GM18858 (cell line): ENCODE data around the gene TNS4.

ENCODE experiments used
- ATAC-seq: cut with Tn5 transposase; IDR thresholded peaks from one replicate; pipeline ENCODE4 v1.9.1; 2021; ENCODE audit not compliant: unreplicated experiment

Gene TNS4

DNA sequence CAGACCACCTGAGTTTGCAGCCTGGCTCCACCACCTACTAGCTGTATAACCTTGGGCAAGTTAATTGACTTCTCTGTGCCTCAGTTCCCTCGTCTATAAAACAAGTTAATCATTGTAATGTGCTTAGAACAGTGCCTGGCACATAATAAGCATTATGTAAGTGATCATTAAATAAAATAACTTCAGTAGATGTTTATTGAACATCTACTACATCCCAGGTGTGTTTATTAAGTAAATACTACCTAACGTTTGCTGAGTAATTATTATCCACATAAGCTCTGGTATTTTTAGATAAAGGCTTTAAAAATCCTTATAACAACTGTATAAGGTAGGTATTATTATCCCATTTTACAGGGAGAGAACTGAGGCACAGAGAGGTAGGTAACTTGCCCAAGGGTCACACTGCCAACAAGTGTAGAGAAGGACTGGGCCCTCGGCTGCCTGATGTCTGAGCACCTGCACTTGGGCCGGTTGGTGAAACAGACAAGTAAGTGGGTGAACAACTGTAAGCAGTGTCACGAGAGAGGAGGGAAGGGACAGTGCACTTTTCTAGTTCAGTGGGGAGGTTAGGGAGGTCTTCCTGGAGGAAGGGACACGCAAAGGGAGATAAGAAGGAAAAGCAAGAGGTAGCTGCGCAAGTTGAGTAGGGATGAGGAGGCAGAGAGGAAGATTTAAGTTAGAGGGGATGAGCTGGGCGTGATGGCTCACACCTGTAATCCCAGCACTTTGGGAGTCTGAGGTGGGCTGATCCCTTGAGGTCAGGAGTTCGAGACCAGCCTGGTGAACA, 4.6 kb downstream of the TNS4 start:
- no peak for ATAC-seq

DNA sequence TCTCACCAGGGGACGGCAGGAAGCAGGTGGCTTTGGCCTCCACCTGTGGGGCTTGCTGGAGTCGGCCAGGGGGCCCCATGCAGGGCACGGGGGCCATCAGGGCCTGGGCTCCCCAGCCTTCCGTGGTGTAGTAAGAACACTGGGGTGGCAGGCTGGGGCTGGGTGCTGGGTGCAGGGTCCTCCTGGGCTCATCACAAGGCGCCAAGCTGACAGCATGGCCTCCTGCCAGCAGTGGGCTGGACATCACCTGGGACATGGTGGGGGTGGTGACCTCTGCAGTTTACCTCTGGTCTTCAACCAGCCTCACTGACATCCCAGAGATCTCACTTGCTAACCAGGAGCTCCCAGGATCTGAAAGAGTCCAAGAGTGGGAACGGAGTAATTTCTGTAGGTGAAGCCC, 5.3 kb downstream of the TNS4 start:
- ATAC-seq, result no peak

DNA sequence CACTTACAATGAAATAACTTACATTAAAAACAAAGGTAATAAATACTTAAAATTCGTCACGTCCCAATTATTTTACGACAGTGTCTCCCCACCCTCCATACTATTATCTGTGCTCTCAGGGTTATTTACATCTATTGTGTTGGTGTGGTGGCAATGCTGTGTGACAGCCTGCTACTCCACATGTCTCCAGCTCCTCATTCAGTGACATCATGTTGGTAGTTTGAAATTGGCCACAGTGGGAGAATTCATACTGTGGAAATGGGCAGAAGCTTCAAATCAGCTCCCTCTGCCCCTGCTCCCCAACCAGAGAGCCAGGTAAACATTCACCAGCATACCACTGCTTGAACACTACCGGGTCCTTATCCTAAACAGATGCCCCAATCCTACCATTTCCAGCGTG, 6.3 kb downstream of the TNS4 start:
- ATAC-seq, result no peak

DNA sequence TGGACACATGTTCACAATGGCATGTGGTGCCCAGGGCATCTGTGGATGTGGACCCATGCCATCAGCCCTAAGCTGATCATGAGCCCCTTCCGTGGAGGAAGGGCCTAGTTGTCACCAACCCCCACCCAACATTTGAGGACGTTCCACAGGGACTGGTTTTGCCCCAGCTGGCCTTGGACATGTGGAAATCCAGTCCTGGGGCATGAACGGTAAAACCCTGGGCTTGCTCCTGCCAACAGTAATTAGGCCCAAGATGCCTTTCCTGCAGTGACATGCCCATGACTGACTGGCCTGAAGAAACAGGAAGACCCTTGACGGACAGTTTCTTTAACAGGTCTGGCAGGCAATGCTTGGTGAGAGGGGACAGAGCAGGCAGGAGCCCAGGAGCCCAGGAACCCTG, 7.7 kb downstream of the TNS4 start:
- no peak for ATAC-seq

DNA sequence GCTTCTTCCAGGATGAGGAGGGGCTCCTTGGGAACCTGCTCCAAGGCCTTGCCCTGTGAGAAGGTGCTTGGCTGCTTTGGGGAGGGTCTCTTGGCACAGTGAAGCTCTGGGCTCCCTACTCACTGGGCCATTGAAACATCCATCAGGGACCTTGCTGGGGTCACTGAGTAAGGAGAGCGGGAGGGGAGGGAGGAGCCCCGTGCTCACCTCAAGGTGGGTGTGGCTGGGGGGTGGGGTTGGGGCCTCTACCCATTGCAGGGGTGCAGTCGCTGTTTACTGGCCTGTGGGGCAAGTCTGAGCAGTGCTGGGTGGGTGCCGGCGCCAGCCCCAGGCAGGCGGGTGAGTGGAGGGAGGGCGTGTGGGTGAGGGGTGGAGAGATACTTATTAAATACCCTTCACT, 9.9 kb downstream of the TNS4 start:
- ATAC-seq, result no peak

DNA sequence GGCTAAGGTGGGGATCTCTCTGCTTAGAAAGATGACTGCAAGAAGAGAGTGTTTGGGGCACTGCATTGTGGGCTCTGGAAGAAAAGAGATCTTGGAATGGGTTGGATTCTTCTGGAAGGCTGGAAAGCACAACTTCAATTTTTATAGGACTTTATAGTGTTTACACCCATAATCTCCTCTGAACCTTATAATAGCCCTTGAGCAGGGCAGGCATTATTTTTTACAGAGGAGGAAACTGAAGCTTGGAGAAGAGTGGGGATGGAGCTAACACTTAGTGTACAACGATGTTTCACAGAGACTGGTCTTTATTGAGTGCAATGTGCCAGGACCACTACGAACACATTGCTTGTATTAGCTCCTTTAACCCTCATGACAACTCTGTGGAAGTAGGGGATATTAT, 10.4 kb downstream of the TNS4 start:
- ATAC-seq, result no peak

DNA sequence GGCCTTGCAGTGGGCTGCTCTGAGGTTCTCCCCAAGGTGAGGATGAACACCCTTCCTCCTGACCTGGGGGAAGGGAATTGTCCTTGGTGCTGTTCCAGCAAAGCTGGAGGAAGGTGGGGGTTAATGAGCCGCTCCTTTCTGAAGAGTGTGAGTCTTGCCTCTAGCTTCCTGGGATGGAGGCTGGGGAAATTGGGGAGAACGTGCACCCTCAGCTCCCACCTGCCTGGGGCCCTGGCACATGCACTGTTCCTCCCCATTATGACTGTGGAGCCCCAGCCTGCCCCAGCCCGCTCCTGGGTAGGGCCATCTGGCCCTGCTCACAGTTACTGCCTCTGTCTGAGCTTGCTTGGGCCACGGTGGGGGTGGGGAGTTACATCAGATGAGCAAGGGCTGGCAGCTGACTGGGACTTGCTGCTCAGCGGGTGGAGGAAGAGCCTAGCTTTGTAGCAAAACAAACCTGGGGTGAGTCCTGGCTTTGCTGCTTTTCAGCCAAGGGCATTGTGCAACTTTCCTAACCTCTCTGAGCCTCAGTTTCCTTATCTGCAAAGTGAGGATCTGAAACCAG, 11.1 kb downstream of the TNS4 start:
- ATAC-seq, result no peak

DNA sequence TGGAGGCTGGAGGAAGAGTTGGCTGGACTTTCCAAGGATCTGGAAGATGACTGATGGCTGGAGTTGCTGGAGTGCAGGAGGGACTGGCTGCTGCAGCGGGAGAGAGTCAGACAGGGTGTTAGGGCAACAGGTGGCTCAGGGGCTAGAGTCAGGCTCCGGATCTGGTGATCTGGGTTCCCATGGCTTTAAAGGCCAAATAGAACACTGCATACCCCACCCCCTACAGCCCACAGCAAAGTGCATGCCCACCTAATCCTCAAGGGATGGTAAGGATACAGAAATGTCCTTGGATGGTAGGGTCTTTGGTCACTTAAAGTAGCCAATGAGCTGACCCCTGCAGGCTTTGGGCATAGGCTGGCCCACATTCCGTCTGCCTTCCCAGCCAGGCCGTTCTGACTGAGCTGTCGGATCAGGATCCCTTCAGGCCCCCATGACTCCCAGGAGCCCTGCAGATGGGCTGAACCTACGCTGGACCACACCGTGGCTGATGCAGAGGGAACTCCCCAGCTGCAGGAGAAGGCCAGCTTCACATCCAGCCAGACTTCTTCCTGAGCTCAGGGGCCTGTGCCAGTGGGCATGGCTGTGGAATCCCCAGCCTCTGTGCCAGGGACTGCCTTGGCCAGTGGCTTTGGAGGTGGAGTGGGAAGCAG, 13.9 kb downstream of the TNS4 start:
- ATAC-seq, result no peak

DNA sequence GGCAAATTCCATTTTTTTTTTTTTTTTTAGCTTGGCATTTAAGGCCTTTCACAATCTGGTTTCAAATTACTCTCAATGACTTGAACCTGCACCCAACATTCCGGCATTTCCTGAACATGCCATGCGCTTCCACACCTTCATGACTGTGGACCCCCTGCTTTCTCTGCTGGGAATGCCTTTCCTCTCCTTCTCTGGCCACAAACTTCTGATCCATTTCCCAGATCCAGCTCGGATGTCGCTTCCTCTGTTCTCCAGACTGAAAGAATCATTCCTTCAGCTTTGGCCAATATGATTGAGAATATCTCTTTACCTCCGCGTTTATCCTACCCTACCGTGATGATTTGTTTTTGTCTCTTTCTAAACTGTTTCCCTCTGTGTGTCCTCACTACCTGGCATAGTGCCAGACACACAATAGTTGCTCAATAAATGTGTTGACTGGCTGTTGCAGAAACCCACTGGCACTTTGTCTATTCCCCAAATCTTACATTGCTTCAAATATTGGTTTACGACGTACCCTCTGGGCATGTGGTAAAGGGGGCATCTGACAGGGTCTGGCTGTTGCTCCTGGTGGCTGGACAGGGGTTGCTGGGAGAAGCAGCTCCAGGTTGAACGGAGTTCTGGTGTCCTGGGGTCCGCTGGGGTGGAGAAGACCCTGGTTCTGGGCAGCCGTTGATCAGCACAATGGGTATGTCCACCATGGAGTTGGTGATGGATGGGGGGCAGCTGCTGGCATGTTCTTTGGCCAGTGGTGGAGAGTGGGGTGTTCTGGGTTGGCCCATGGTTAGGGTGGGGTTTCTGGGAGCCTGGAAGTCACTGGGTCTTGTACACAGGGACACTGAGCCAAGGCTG, 14.7 kb downstream of the TNS4 start:
- ATAC-seq, result no peak

DNA sequence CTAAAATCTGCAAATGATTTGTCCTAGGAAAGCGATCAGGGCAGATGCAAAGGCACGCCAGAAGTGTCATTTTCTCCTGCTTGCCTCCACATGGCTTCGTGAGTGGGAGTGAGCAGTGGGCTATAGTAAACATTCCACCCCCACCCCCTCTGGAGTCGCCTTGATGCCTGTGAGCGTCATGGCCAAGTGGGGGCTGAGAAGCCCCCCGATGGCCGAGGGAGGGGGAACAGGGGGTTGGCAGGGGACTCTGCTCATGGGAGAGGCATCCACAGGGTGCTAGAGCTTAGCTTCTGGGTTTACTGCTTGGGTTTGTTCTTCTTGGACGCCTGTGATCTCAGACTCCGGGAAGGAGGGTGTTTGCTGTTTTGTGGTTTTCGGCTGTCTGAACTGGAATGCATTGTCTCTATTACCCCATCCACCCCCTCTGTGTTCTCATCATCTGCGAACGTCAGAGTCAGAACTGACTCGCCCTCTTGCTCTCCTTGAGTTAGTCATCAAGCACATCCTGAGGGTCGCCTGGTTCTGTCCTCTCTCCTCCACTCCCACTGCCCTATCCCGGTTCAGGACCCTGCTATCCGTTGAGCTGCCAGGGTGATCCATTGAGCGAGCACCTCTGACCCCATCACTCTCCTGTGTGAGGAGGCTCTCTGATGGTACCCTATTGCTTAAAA, 15.4 kb downstream of the TNS4 start:
- ATAC-seq, result no peak

DNA sequence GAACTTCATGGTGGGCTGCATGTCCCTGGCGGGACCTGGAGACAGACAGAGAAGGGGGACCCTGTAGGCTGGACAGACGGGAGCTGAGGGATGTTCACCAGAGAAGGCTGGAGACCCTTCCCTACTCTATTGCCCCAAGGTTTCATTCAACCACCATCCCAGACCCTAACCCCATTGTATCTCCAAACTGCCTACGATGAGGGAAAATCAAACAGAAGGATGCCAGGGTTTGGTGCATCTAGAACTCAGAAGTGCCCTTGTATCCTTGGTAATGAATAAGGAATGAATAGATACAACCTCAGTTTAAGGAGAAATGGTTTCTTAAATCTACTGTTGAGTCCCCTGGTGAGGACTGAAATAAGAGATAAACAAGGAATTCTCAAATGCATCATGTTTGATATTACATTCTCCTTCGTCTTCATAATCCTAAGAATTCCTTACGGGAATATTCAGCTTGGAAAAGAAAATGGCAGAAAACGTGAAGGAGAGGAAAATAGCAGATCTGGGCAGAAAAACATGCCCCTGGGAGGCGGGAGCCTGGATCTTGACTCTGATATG, 16.4 kb downstream of the TNS4 start:
- no peak for ATAC-seq

DNA sequence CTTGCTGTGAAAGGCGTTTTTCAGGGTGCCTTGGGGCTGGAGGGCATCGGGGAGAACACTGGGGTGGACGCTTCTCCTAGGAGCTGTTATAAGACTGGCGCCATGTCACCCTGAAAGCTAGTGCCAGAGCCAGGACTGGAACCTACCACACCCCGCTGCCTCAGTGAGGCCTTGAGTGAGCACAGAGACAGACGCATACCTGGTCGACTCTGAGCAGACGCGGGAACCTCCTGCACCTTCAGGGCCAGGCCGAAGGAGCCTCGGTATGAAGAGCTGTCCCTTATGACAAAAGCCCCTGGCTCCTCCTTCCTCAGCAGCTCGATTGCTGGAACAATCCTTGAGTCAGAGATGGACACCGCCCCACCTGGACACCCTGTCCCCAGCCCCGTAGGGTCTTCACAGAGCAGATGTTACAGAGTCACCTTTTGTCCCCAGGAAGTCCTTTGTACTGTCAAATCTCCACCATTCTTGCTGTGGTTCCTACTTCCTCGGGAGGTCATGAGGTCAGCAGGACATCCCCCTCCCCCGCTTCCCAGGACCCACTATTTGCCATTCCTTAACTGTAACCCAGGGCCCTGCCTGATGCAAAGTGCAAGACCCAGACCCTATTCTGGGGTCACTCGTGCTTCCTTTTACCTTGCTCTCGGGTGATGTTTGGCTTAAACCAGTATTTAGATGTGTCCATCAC, 17.0 kb downstream of the TNS4 start:
- no peak for ATAC-seq

DNA sequence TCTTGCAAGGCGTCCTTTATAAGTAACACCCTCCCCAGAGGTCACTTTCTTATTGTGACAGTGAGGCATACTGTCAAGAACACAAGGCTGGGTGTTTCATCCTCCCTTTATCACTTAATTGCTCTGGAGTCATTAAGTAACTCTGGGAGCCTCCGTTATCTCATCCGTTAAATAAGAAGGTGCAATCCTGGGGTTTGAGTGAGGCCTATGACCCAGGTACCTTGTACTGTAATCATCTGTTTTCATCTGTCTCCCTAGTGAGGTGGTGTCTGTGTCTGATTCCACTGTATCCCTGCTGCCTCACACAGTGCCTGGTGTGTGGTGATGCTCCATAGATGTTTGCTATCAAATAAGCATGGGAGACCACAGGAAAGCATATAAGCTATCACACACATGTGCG, 17.7 kb downstream of the TNS4 start:
- no peak for ATAC-seq

DNA sequence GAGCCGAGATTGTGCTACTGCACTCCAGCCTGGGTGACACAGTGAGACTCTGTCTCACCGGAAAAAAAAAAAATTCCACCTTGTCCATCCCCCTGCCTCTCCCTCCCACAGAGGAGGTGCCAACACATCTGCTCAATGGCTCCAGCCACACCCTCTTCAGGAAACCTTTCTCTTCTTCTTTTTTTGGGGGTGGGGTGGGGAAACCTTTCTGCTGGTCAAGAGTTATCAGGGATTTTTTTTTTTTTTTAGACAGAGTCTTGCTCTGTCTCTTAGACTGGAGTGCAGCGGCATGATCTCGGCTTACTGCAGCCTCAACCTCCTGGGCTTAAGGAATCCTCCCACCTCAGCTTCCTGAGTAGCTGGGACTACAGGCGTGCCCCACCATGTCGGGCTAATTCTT, 18.7 kb downstream of the TNS4 start:
- no peak for ATAC-seq

DNA sequence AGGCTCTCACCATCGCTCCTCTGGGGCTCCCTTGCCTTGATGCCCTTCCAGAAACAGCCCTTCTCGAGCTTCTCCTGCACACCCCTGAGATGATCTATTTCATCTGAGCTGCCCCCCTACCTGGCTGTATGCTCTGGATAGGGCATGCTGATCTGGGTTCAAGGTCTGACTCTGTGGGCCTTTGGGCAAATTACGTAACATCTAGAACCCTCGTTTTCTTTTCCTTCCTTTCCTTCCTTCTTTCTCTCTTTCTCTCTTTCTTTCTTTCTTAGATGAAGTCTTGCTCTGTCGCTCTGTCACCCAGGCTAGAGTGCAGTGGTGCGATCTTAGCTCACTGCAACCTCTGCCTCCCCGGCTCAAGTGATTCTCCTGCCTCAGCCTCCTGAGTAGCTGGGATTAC, 20.3 kb downstream of the TNS4 start:
- no peak for ATAC-seq

DNA sequence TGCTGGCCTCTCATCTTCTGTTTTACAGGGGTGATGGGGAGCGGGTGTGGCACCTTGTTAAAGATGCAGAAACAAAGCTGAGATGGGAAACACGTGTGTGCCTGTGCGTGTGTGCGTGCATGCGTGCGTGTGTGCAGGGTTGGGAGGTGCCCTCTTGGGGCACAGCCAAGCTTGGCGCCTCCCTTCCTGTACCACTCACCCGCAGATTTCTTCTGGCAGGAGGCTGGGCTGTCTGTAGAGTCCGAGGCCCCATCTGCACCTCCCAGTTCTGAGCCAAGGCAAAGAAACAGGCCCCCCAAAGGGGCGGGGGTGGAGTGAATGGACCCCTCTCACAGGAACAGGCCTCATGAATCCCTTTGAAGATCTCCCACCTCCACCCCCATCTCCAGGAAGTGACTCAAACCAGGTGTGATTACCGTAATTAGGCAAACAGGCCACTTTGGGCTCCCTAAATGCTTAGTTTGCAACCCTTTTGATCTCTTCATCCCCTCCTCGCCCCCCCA, 20.9 kb downstream of the TNS4 start:
- ATAC-seq, result no peak

DNA sequence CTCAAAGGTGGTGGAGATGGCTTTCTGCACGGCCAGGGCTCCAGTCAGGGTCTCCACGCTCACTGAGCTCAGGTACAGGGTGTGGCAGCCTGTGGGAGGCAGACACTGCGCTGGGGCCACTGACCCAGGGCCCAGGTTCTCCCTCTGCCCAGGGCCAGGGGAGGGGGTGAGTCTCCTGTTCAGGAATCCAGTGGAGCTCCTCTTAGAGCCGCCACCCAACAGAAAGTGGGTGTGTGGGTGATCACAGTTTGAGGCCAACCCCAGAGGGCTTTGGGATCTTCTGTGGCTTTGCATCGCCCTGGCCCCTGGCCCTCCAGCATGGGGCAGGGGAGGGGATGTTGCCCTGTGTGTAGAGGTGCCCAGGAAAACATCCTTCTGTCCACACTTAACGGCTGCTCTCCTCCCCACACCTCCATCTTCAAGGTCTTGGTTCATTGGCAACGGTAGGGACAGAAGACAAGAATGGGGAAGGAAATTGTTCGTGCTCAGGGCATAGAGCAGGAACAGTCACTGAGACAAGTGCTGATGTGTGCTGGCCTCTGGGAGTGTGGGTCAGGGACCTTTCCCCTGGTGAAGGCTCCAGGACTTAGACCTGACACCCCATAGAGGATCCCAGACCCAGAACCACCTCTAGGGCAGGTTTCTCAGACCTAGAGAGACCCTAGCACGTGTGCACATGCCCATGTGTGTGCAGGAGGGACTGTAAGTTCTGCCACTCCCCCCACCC, 21.5 kb downstream of the TNS4 start:
- ATAC-seq, result no peak

DNA sequence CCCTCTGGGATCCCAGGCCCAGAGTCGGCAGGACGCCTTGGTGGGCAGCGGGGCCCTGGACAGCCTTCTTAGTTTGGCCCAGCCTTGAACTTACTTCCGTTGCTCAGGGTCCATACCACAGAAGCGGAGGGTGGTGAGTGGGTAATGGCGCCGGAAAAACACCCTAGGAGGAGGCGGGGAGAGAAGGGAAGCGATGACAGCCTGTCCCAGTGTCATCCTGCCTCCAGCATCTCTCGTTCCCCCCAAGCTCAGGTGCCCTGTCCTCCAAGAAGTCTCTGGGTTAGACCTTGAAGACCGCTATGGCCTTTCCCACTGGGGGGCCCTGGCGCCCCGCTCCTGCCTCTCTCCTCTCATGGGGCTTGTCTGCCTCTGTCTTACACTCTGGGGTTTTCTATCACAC, 22.9 kb downstream of the TNS4 start:
- no peak for ATAC-seq

DNA sequence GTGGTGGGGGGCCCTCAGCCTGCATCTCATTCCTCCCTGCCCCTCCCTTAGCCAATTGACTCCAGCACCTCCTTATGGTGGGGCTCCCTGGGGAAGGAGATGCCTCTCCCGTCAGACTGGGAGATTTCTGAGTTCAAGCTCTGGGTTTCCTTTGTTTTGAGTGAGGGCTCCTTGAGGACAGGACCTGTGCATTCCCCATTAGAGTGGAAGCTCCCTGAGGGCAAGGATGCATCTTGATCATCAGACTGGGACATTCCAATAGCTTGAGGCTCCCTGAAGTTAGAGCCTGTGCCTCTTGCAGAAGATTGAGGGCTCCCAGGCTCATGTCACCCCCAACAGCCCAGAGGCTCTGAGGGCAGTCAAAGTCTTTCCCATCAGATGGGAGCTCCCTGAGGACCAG, 23.6 kb downstream of the TNS4 start:
- no peak for ATAC-seq
